Neural progenitor cell (in vitro differentiated cells): ENCODE results near the gene KRT35.

ENCODE experiments used
- CTCF ChIP-seq: fragments of 200-600 bp; sonication (generic); IDR thresholded peaks from 2 replicates; pipeline ENCODE4 v1.5.1; 2017; ENCODE audit warnings: antibody characterized with exemption, mild to moderate bottlenecking
- EZH2 ChIP-seq: fragments of 200-600 bp; sonication (generic); IDR thresholded peaks from 2 replicates; pipeline ENCODE4 v1.6.1; 2017; ENCODE audit warnings: antibody characterized with exemption, mild to moderate bottlenecking, moderate library complexity
- EZH2phosphoT487 ChIP-seq: fragments of 200-600 bp; sonication (generic); IDR thresholded peaks from 2 replicates; pipeline ENCODE4 v1.6.1; 2017; ENCODE audit warnings: antibody characterized with exemption

GRCh38 chr17:41513168-41513547, 32.2 kb upstream of the KRT35 start:
- TF ChIP-seq CTCF (no peak), EZH2phosphoT487 (no peak), EZH2 (no peak)
